C4-2B (cell line): Measurements from ENCODE around the gene BNIPL.

Experiments used
- H3K27ac ChIP-seq: fragments of 450-650 bp; 2 replicates; pipeline ENCODE4 v1.5.1; 2017
- ZFX ChIP-seq: fragments of 450-650 bp; IDR thresholded peaks from 2 replicates; pipeline ENCODE4 v1.6.1; 2017
- TF ChIP-seq, protein P1 (sequence below): fragments of 450-650 bp; conservative IDR thresholded peaks from 2 replicates; pipeline ENCODE4 v1.5.1; 2017; ENCODE audit warnings: mild to moderate bottlenecking

The BNIPL gene, protein sequence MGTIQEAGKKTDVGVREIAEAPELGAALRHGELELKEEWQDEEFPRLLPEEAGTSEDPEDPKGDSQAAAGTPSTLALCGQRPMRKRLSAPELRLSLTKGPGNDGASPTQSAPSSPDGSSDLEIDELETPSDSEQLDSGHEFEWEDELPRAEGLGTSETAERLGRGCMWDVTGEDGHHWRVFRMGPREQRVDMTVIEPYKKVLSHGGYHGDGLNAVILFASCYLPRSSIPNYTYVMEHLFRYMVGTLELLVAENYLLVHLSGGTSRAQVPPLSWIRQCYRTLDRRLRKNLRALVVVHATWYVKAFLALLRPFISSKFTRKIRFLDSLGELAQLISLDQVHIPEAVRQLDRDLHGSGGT

DNA sequence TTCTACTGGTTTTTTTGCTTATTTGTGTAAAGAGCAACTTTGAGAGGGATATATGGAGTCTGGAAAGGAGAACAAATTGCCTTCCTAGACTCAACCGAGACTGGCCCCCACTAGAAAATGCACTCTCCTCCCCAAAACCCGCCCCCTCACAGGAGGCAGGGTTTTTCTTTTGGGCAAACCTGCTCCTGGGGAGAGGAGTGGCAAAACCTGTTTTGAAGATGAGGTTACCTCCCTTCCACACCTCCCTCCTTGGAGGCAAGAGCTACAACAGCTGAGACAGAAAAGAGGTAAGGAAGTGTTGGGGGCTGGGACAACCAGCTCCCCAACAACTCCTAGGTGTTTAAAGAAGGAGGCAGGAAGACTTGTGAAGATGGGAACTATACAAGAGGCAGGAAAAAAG is at the start of gene BNIPL:
BNIPL (plus strand) TSS at position 231 of the 400 bp plus-strand sequence; CDS start at position 371, 140 bp downstream.
- TF ChIP-seq, protein P1, sequence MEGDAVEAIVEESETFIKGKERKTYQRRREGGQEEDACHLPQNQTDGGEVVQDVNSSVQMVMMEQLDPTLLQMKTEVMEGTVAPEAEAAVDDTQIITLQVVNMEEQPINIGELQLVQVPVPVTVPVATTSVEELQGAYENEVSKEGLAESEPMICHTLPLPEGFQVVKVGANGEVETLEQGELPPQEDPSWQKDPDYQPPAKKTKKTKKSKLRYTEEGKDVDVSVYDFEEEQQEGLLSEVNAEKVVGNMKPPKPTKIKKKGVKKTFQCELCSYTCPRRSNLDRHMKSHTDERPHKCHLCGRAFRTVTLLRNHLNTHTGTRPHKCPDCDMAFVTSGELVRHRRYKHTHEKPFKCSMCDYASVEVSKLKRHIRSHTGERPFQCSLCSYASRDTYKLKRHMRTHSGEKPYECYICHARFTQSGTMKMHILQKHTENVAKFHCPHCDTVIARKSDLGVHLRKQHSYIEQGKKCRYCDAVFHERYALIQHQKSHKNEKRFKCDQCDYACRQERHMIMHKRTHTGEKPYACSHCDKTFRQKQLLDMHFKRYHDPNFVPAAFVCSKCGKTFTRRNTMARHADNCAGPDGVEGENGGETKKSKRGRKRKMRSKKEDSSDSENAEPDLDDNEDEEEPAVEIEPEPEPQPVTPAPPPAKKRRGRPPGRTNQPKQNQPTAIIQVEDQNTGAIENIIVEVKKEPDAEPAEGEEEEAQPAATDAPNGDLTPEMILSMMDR: no peak
- TF ChIP-seq ZFX: no peak
- no peak within 1 kb of the TSS for H3K27ac ChIP-seq

DNA sequence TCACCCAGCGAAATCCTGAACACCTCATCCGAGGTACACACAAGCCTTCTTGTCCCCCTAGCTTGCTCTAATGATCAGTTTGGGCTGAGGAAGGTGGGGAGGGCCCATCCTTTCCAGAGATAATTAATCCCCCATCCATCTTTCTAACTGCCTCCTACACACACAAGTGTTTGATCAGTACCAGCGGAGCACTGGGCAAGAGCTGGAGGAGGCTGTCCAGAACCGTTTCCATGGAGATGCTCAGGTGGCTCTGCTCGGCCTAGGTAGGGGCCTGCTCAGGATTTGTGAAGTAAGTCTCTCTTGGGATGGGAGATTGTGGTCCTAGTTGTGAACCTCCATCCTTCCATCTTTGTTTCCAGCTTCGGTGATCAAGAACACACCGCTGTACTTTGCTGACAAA is 48.5 kb upstream of the BNIPL start:
- no peak overlapping the region for H3K27ac ChIP-seq
- TF ChIP-seq ZFX: no peak
- TF ChIP-seq, protein P1: no peak

DNA sequence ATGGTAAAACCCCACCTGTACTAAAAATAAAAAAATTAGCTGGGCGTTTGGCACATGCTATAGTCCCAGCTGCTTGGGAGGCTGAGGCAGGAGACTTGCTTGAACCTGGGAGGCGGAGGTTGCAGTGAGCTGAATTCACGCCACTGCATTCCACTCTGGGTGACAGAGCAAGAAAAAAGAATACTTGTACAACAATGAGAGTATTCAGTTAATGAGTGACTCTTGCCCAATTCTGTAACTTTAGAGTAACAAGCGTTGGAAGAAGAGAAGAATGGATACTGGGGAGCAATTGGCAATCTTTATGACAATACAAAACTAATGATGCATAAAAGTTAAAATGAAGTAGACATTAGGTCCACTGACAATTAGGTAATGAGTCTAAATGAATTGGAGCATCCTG is 43.8 kb upstream of the BNIPL start:
- no peak overlapping the region for H3K27ac ChIP-seq
- TF ChIP-seq, protein P1: no peak
- TF ChIP-seq ZFX: no peak

DNA sequence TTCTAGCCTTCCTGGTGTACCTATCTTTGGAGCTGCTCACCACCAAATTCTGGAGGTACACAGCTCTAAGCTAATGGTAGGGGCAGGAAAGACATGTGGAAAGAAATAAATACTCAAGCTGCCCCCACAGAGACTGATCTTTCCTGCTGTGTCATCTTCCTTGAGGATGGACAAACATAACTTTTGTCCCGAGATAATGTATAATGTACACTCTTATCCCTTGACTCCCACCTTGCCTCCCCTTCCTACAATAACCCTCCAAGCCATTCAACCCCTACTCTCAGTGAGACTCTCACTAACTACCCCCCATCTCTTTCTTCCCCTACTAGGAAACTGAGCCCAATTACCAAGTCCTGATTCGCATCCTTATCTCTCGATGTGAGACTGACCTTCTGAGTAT is 42.1 kb upstream of the BNIPL start:
- TF ChIP-seq ZFX: no peak
- TF ChIP-seq, protein P1: no peak
- H3K27ac ChIP-seq: no peak overlapping the region

DNA sequence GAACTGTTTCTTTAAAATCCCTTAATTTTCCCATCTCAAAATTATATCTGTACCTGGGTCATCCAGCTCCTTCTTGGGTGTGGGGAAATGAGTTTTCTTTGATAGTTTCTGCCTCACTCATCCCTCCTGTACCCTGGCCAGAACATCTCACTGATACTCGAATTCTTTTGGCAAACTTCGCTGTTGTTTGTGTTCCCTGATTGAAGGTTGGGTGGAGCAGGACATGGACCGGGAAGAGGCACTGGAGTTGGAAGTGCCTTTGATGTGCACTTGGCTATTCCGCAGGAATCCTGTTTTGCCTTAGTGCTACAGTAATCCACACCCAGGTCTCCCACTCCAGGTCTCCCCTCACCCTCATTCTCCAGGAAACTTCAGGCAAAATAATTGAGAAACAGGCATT is 40.9 kb upstream of the BNIPL start:
- no peak overlapping the region for H3K27ac ChIP-seq
- TF ChIP-seq, protein P1: no peak
- TF ChIP-seq ZFX: no peak

DNA sequence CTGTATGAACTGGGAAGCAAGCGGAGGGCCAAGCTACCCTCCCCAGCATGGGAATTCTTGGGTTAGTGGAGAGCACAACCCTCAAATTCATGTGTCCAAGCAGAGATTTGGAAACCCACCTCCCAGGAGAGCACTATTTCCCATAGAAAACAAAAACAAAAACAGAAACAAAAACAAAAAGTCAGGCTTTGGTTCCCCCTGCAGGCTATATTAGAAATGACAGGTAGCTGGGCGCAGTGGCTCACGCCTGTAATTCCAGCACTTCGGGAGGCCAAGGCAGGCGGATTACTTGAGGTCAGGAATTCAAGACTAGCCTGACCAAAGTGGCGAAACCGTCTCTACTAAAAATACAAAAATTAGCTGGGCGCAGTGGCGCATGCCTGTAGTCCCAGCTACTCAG is 40.5 kb upstream of the BNIPL start:
- TF ChIP-seq, protein P1: peak; percentile 89
- TF ChIP-seq ZFX: no peak
- no peak overlapping the region for H3K27ac ChIP-seq

DNA sequence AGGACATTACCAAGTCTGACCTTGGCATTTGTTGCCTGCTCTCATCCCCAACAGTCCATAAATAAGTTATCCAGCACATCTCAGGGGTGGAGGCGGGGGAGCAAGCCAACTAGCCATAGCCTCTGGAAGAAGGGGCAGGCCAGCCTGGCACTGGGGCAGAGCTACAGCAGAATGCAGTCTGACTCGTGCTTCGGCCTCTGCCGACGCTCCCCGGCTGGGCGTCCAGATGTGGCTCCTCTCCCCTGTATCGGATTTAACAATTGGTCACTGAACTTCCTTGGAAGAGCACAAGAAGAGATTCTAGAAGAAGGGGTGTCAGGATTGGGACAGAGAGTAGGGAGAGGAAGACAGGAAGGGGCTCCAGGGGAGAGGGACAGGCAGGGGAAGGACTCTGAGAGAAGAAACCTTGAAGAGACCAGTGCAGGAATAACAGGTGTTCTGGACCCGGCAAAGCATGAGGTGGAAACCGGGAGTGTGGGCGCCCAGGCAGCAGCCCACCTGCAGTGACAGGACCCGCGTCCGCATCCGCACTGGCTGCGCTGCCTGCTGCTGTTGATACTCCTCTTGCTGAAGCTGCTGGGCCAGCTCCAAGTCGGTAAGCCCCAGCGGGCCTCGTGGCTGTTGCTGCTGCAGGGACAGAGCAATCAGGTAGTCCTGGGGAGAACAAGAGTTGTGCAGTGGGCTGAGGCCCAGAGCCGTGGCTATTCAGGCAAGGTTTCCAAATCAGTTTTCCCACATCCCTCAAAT is 39.1 kb upstream of the BNIPL start:
- no peak overlapping the region for H3K27ac ChIP-seq
- no peak for TF ChIP-seq ZFX
- TF ChIP-seq, protein P1: no peak
